Esophagus (tissue), 2 donors: ENCODE measurements around the gene SNAI3. TPM values are rescaled to one million over a fixed set of nuclear protein-coding genes. Genes with fewer than 3 reads are reported as not detected.

Experiments
- H3K27ac ChIP-seq, 2 donors: one replicate each; pipeline ENCODE4 v1.5.1; 2013; ENCODE audit warnings: low read depth in 2 of 2, mild to moderate bottlenecking in 2 of 2, inconsistent platforms in 1 of 2, low read length in 1 of 2, moderate library complexity in 1 of 2
- H3K27me3 ChIP-seq, 2 donors: one replicate each; pipeline ENCODE4 v1.6.1; 2013; ENCODE audit warnings: low read length in 2 of 2, control low read depth in 1 of 2, mild to moderate bottlenecking in 1 of 2; ENCODE audit not compliant: insufficient read depth in 2 of 2, control insufficient read depth in 1 of 2
- H3K36me3 ChIP-seq, 2 donors: one replicate each; pipeline ENCODE4 v1.6.1; 2013; ENCODE audit warnings: low read length in 1 of 2; ENCODE audit not compliant: control insufficient read depth in 2 of 2, insufficient read depth in 2 of 2
- H3K4me1 ChIP-seq, 2 donors: one replicate each; pipeline ENCODE4 v1.6.1; 2013; ENCODE audit warnings: low read length in 1 of 2; ENCODE audit not compliant: control insufficient read depth in 2 of 2, insufficient read depth in 2 of 2
- H3K4me3 ChIP-seq, 2 donors: one replicate each; pipeline ENCODE4 v1.5.1; 2013; ENCODE audit warnings: low read length in 2 of 2, mild to moderate bottlenecking in 2 of 2, low read depth in 1 of 2, moderate library complexity in 1 of 2
- H3K9me3 ChIP-seq, 2 donors: one replicate each; pipeline ENCODE4 v1.6.1; 2013; ENCODE audit warnings: mild to moderate bottlenecking in 2 of 2, low read depth in 1 of 2, low read length in 1 of 2, moderate library complexity in 1 of 2; ENCODE audit not compliant: control insufficient read depth in 2 of 2, insufficient read depth in 1 of 2
- WGBS, 2 donors: extraction: QIAGEN DNeasy Blood & Tissue Kit; methylation state at CpG; one replicate each; pipeline ENCODE4 v1.1.7; 2013; 5-methylcytosine and 5-hydroxymethylcytosine counted together
- polyA plus RNA-seq, 2 donors: library from polyadenylated mRNA; stranded (reverse); fragments of 200-250 nt; gene quantifications; one replicate each; pipeline ENCODE4 v1.2.3, GENCODE V29; 2013
- donor health status: healthy with polysubstance abuse.
- donor health status: Bipolar disorder and iron deficiency.

The SNAI3 gene
- polyA plus RNA-seq, 2 donors, result 0.24 to 0.28 TPM

- H3K4me1 ChIP-seq, result peaks cover 3 to 10% of the 10 kb centered on the region in 2 donors
- H3K9me3 ChIP-seq, result no peaks in the 10 kb centered on the region
- H3K4me3 ChIP-seq, result peak overlapping the region; percentile 81 to 91
- H3K27ac ChIP-seq, result peak overlapping the region; percentile 74 to 92
- WGBS, 2 donors, result 1% methylated on average over 28 to 57 of the region's 57 CpGs
- H3K36me3 ChIP-seq, result peaks cover 0 to 6% of the 10 kb centered on the region in 2 donors
- H3K27me3 ChIP-seq, result no peaks in the 10 kb centered on the region
Measured at GRCh38 chr16:88705801-88706228, 19.5 kb upstream of the SNAI3 start.

- Histone ChIP-seq H3K4me1 (peaks cover 3 to 10% of the 10 kb centered on the region in 2 donors), H3K27ac (peak overlapping the region; percentile 29 to 92), H3K9me3 (no peaks in the 10 kb centered on the region), H3K36me3 (peaks cover 0 to 6% of the 10 kb centered on the region in 2 donors), H3K4me3 (peak overlapping the region; percentile 81 to 91), H3K27me3 (no peaks in the 10 kb centered on the region)
- 18 to 30% methylated on average over 9 of the region's 9 CpGs for WGBS, 2 donors
Measured at GRCh38 chr16:88705076-88705684, 18.9 kb upstream of the SNAI3 start.

- peak overlapping the region in 1 of 2 donors; percentile 30 for H3K4me3 ChIP-seq
- H3K9me3 ChIP-seq, result peaks cover 0 to 2% of the 10 kb centered on the region in 2 donors
- peaks cover 0 to 8% of the 10 kb centered on the region in 2 donors for H3K36me3 ChIP-seq
- H3K4me1 ChIP-seq, result peaks cover 3 to 14% of the 10 kb centered on the region in 2 donors
- WGBS, 2 donors, result 62 to 64% methylated on average over 26 of the region's 26 CpGs
- H3K27me3 ChIP-seq, result no peaks in the 10 kb centered on the region
- peak overlapping the region; percentile 51 to 57 for H3K27ac ChIP-seq
Measured at GRCh38 chr16:88703486-88704309, 17.4 kb upstream of the SNAI3 start.

- Histone ChIP-seq H3K4me3 (peak overlapping the region in 1 of 2 donors; percentile 23), H3K9me3 (peaks cover 0 to 2% of the 10 kb centered on the region in 2 donors), H3K27ac (peak overlapping the region; percentile 42 to 45), H3K4me1 (peaks cover 3 to 14% of the 10 kb centered on the region in 2 donors), H3K36me3 (peaks cover 0 to 17% of the 10 kb centered on the region in 2 donors), H3K27me3 (no peaks in the 10 kb centered on the region)
- 70 to 74% methylated on average over 31 of the region's 31 CpGs for WGBS, 2 donors
Measured at GRCh38 chr16:88702371-88703210, 16.3 kb upstream of the SNAI3 start.

- Histone ChIP-seq H3K4me3 (peak overlapping the region in 1 of 2 donors; percentile 18), H3K9me3 (peaks cover 0 to 2% of the 10 kb centered on the region in 2 donors), H3K27ac (peak overlapping the region; percentile 45 to 53), H3K36me3 (peaks cover 0 to 23% of the 10 kb centered on the region in 2 donors), H3K4me1 (peaks cover 3 to 9% of the 10 kb centered on the region in 2 donors), H3K27me3 (no peaks in the 10 kb centered on the region)
- 75 to 77% methylated on average over 30 of the region's 30 CpGs for WGBS, 2 donors
Measured at GRCh38 chr16:88701581-88702370, 15.5 kb upstream of the SNAI3 start.

- Histone ChIP-seq H3K4me3 (peak overlapping the region in 1 of 2 donors; percentile 21), H3K27ac (peak overlapping the region; percentile 45 to 60), H3K36me3 (peaks cover 0 to 23% of the 10 kb centered on the region in 2 donors), H3K27me3 (no peaks in the 10 kb centered on the region), H3K4me1 (peaks cover 3 to 9% of the 10 kb centered on the region in 2 donors), H3K9me3 (peaks cover 0 to 2% of the 10 kb centered on the region in 2 donors)
- 55 to 61% methylated on average over 39 to 42 of the region's 42 CpGs for WGBS, 2 donors
Measured at GRCh38 chr16:88700636-88701482, 14.6 kb upstream of the SNAI3 start.

GRCh38 chr16:88700322-88700635 is 14.0 kb upstream of the SNAI3 start:
- Histone ChIP-seq H3K27ac (peak overlapping the region; percentile 25 to 60), H3K27me3 (no peaks in the 10 kb centered on the region), H3K36me3 (peaks cover 0 to 23% of the 10 kb centered on the region in 2 donors), H3K9me3 (peaks cover 0 to 2% of the 10 kb centered on the region in 2 donors), H3K4me3 (no peak overlapping the region), H3K4me1 (peaks cover 3 to 9% of the 10 kb centered on the region in 2 donors)
- WGBS, 2 donors, result 68 to 70% methylated on average over 14 of the region's 14 CpGs

- Histone ChIP-seq H3K27ac (no peak overlapping the region), H3K4me3 (no peak overlapping the region), H3K4me1 (peaks cover 3 to 5% of the 10 kb centered on the region in 2 donors), H3K27me3 (no peaks in the 10 kb centered on the region), H3K9me3 (peaks cover 0 to 2% of the 10 kb centered on the region in 2 donors), H3K36me3 (peaks cover 0 to 23% of the 10 kb centered on the region in 2 donors)
- WGBS, 2 donors, result 93 to 95% methylated on average over 14 to 16 of the region's 16 CpGs
Measured at GRCh38 chr16:88699180-88699579, 12.9 kb upstream of the SNAI3 start.
